NCI-H1092 (cell line): Measurements from ENCODE around the gene CERS6.

Source experiments
- DNase-seq: peaks from one replicate; lab custom pipeline; 2025; lab: John Stamatoyannopoulos, UW

The CERS6 gene

GRCh38 chr2:168703926-168704325 is 247.9 kb downstream of the CERS6 start:
- no peak for DNase-seq

GRCh38 chr2:168705534-168706470 is 249.7 kb downstream of the CERS6 start:
- DNase-seq: no peak

- DNase-seq: no peak
These were observed 250.7 kb downstream of the CERS6 start for GRCh38 chr2:168706806-168707205.

- no peak for DNase-seq
These were observed 252.0 kb downstream of the CERS6 start for GRCh38 chr2:168708080-168708479.

- DNase-seq: no peak
These were observed 254.8 kb downstream of the CERS6 start for GRCh38 chr2:168710754-168711467.

- no peak for DNase-seq
These were observed 256.0 kb downstream of the CERS6 start for GRCh38 chr2:168712053-168712452.

- DNase-seq: no peak
These were observed 257.3 kb downstream of the CERS6 start for GRCh38 chr2:168713325-168713724.

GRCh38 chr2:168715849-168716248 is 259.8 kb downstream of the CERS6 start:
- no peak for DNase-seq

- DNase-seq: no peak
These were observed 260.8 kb downstream of the CERS6 start for GRCh38 chr2:168716839-168717238.

GRCh38 chr2:168717790-168718502 is 261.9 kb downstream of the CERS6 start:
- no peak for DNase-seq

- DNase-seq: no peak
These were observed 262.6 kb downstream of the CERS6 start for GRCh38 chr2:168718622-168719021.

- DNase-seq: no peak
These were observed 263.4 kb downstream of the CERS6 start for GRCh38 chr2:168719446-168719845.

GRCh38 chr2:168722592-168722991 is 266.5 kb downstream of the CERS6 start:
- no peak for DNase-seq

- DNase-seq: no peak
These were observed 267.3 kb downstream of the CERS6 start for GRCh38 chr2:168723275-168723899.

GRCh38 chr2:168726375-168726774 is 270.3 kb downstream of the CERS6 start:
- DNase-seq: no peak

GRCh38 chr2:168727904-168728470 is 271.9 kb downstream of the CERS6 start:
- DNase-seq: no peak

- DNase-seq: no peak
These were observed 273.4 kb downstream of the CERS6 start for GRCh38 chr2:168729455-168729854.

- no peak for DNase-seq
These were observed 274.3 kb downstream of the CERS6 start for GRCh38 chr2:168730344-168730743.

GRCh38 chr2:168731002-168731401 is 274.9 kb downstream of the CERS6 start:
- DNase-seq: no peak

- DNase-seq: no peak
These were observed 275.5 kb downstream of the CERS6 start for GRCh38 chr2:168731616-168732015.

- DNase-seq: no peak
These were observed 276.0 kb downstream of the CERS6 start for GRCh38 chr2:168732100-168732499.

- no peak for DNase-seq
These were observed 276.4 kb downstream of the CERS6 start for GRCh38 chr2:168732506-168732905.
